ENCODE results near the gene ECHDC1.
A peak's percentile ranks its signal among the peaks of the same experiment; 100 is the strongest.

Gene ECHDC1

GRCh38 chr6:127381384-127381783 lies 38.0 kb upstream of the ECHDC1 start:
- no peaks in the 10 kb centered on the region for H3K4me1 ChIP-seq (ENCODE audit: control insufficient read depth, insufficient read depth, low read depth, low read length)
- H2AFZ ChIP-seq (ENCODE audit: low read depth, low read length) = no peak overlapping the region
- H3K14ac ChIP-seq (ENCODE audit: low read length in 2 of 2) = no peak overlapping the region
- no peak overlapping the region for H3K18ac ChIP-seq (ENCODE audit: low read depth in 1 of 2, low read length in 2 of 2)
- no peak for DNase-seq
- 100% methylated on average over 3 of the region's 3 CpGs for WGBS
- H3K4ac ChIP-seq (ENCODE audit: low read depth in 1 of 2, low read length in 2 of 2) = no peak overlapping the region
- H3K36me3 ChIP-seq (ENCODE audit: control insufficient read depth in 1 of 2, insufficient read depth in 2 of 2, low read depth in 1 of 2, low read length in 2 of 2) = no peaks in the 10 kb centered on the region
- H2BK12ac ChIP-seq (ENCODE audit: low read length in 2 of 2) = no peak overlapping the region
- no peak overlapping the region for H3K4me3 ChIP-seq (ENCODE audit: insufficient read depth in 1 of 2, low read depth in 1 of 2, low read length in 2 of 2)
- H2BK5ac ChIP-seq (ENCODE audit: low read depth, low read length, poor library complexity, severe bottlenecking) = no peak overlapping the region
- H3K27ac ChIP-seq (ENCODE audit: low read length, poor library complexity, severe bottlenecking) = no peak overlapping the region
- no peak overlapping the region for H3K23ac ChIP-seq (ENCODE audit: low read length in 2 of 2)
- H4K8ac ChIP-seq (ENCODE audit: low read length) = no peak overlapping the region
- no peak overlapping the region for H2AK5ac ChIP-seq (ENCODE audit: low read length, severe bottlenecking)
- H3K9ac ChIP-seq (ENCODE audit: low read length) = no peak overlapping the region
- H3K79me1 ChIP-seq (replicated peaks; ENCODE audit: low read length, poor library complexity, severe bottlenecking) = no peaks in the 10 kb centered on the region
- no peaks in the 10 kb centered on the region for H3K9me3 ChIP-seq (ENCODE audit: control insufficient read depth, low read length)
- H2BK120ac ChIP-seq (ENCODE audit: low read depth, low read length) = no peak overlapping the region
- H4K91ac ChIP-seq (ENCODE audit: low read length) = no peak overlapping the region
- H3K27me3 ChIP-seq (ENCODE audit: control insufficient read depth in 1 of 2, insufficient read depth in 1 of 2, low read length in 2 of 2) = no peaks in the 10 kb centered on the region
- H3K4me2 ChIP-seq (ENCODE audit: low read length, poor library complexity, severe bottlenecking) = no peak overlapping the region
- H2BK15ac ChIP-seq (ENCODE audit: low read depth, poor library complexity, severe bottlenecking) = no peak overlapping the region

- H2AK5ac ChIP-seq (ENCODE audit: low read length, severe bottlenecking) = no peak overlapping the region
- H3K4me2 ChIP-seq (ENCODE audit: low read length, poor library complexity, severe bottlenecking) = no peak overlapping the region
- no peak overlapping the region for H3K18ac ChIP-seq (ENCODE audit: low read depth in 1 of 2, low read length in 2 of 2)
- 81% methylated on average over 2 of the region's 2 CpGs for WGBS
- no peak overlapping the region for H2BK5ac ChIP-seq (ENCODE audit: low read depth, low read length, poor library complexity, severe bottlenecking)
- no peak overlapping the region for H3K14ac ChIP-seq (ENCODE audit: low read length in 2 of 2)
- no peak overlapping the region for H2BK120ac ChIP-seq (ENCODE audit: low read depth, low read length)
- no peak overlapping the region for H3K4ac ChIP-seq (ENCODE audit: low read depth in 1 of 2, low read length in 2 of 2)
- peaks cover 2% of the 10 kb centered on the region for H3K79me1 ChIP-seq (replicated peaks; ENCODE audit: low read length, poor library complexity, severe bottlenecking)
- H3K27me3 ChIP-seq (ENCODE audit: control insufficient read depth in 1 of 2, insufficient read depth in 1 of 2, low read length in 2 of 2) = no peaks in the 10 kb centered on the region
- H2AFZ ChIP-seq (ENCODE audit: low read depth, low read length) = no peak overlapping the region
- no peak overlapping the region for H2BK15ac ChIP-seq (ENCODE audit: low read depth, poor library complexity, severe bottlenecking)
- H3K4me3 ChIP-seq (ENCODE audit: insufficient read depth in 1 of 2, low read depth in 1 of 2, low read length in 2 of 2) = no peak overlapping the region
- no peak overlapping the region for H2BK12ac ChIP-seq (ENCODE audit: low read length in 2 of 2)
- peaks cover 16% of the 10 kb centered on the region for H3K9me3 ChIP-seq (ENCODE audit: control insufficient read depth, low read length)
- no peak overlapping the region for H3K27ac ChIP-seq (ENCODE audit: low read length, poor library complexity, severe bottlenecking)
- H3K36me3 ChIP-seq (ENCODE audit: control insufficient read depth in 1 of 2, insufficient read depth in 2 of 2, low read depth in 1 of 2, low read length in 2 of 2) = no peaks in the 10 kb centered on the region
- H3K9ac ChIP-seq (ENCODE audit: low read length) = no peak overlapping the region
- no peaks in the 10 kb centered on the region for H3K4me1 ChIP-seq (ENCODE audit: control insufficient read depth, insufficient read depth, low read depth, low read length)
- no peak overlapping the region for H4K91ac ChIP-seq (ENCODE audit: low read length)
- H4K8ac ChIP-seq (ENCODE audit: low read length) = no peak overlapping the region
- DNase-seq = no peak
- H3K23ac ChIP-seq (ENCODE audit: low read length in 2 of 2) = no peak overlapping the region
Observed at GRCh38 chr6:127376685-127377084, 33.3 kb upstream of the ECHDC1 start.

- no peaks in the 10 kb centered on the region for H3K36me3 ChIP-seq (ENCODE audit: control insufficient read depth in 1 of 2, insufficient read depth in 2 of 2, low read depth in 1 of 2, low read length in 2 of 2)
- no peak overlapping the region for H2AK5ac ChIP-seq (ENCODE audit: low read length, severe bottlenecking)
- H3K23ac ChIP-seq (ENCODE audit: low read length in 2 of 2) = no peak overlapping the region
- no peak overlapping the region for H2AFZ ChIP-seq (ENCODE audit: low read depth, low read length)
- H2BK12ac ChIP-seq (ENCODE audit: low read length in 2 of 2) = no peak overlapping the region
- WGBS = no CpG with 5 or more reads among the region's 1 CpG
- no peaks in the 10 kb centered on the region for H3K27me3 ChIP-seq (ENCODE audit: control insufficient read depth in 1 of 2, insufficient read depth in 1 of 2, low read length in 2 of 2)
- peaks cover 2% of the 10 kb centered on the region for H3K4me1 ChIP-seq (ENCODE audit: control insufficient read depth, insufficient read depth, low read depth, low read length)
- no peak overlapping the region for H4K91ac ChIP-seq (ENCODE audit: low read length)
- H3K4me3 ChIP-seq (ENCODE audit: insufficient read depth in 1 of 2, low read depth in 1 of 2, low read length in 2 of 2) = peak overlapping the region in 1 of 2 experiments; percentile 13
- H2BK15ac ChIP-seq (ENCODE audit: low read depth, poor library complexity, severe bottlenecking) = no peak overlapping the region
- H3K4me2 ChIP-seq (ENCODE audit: low read length, poor library complexity, severe bottlenecking) = no peak overlapping the region
- no peak overlapping the region for H2BK5ac ChIP-seq (ENCODE audit: low read depth, low read length, poor library complexity, severe bottlenecking)
- no peak overlapping the region for H3K4ac ChIP-seq (ENCODE audit: low read depth in 1 of 2, low read length in 2 of 2)
- H3K14ac ChIP-seq (ENCODE audit: low read length in 2 of 2) = no peak overlapping the region
- H3K18ac ChIP-seq (ENCODE audit: low read depth in 1 of 2, low read length in 2 of 2) = no peak overlapping the region
- no peak overlapping the region for H3K27ac ChIP-seq (ENCODE audit: low read length, poor library complexity, severe bottlenecking)
- H4K8ac ChIP-seq (ENCODE audit: low read length) = no peak overlapping the region
- peak overlapping the region; percentile 71 for H3K9ac ChIP-seq (ENCODE audit: low read length)
- peaks cover 22% of the 10 kb centered on the region for H3K9me3 ChIP-seq (ENCODE audit: control insufficient read depth, low read length)
- no peak overlapping the region for H2BK120ac ChIP-seq (ENCODE audit: low read depth, low read length)
- peaks cover 1% of the 10 kb centered on the region for H3K79me1 ChIP-seq (replicated peaks; ENCODE audit: low read length, poor library complexity, severe bottlenecking)
- DNase-seq = peak; percentile 10
Observed at GRCh38 chr6:127367023-127367375, 23.6 kb upstream of the ECHDC1 start.

GRCh38 chr6:127366282-127367022 lies 23.0 kb upstream of the ECHDC1 start:
- H2BK12ac ChIP-seq (ENCODE audit: low read length in 2 of 2) = peak overlapping the region in 1 of 2 experiments; percentile 54
- H4K8ac ChIP-seq (ENCODE audit: low read length) = peak overlapping the region; percentile 58
- H3K27ac ChIP-seq (ENCODE audit: low read length, poor library complexity, severe bottlenecking) = peak overlapping the region; percentile 68
- no peak overlapping the region for H2BK5ac ChIP-seq (ENCODE audit: low read depth, low read length, poor library complexity, severe bottlenecking)
- DNase-seq = peak; percentile 92
- H3K36me3 ChIP-seq (ENCODE audit: control insufficient read depth in 1 of 2, insufficient read depth in 2 of 2, low read depth in 1 of 2, low read length in 2 of 2) = no peaks in the 10 kb centered on the region
- H2AFZ ChIP-seq (ENCODE audit: low read depth, low read length) = peak overlapping the region; percentile 64
- H3K18ac ChIP-seq (ENCODE audit: low read depth in 1 of 2, low read length in 2 of 2) = peak overlapping the region in 1 of 2 experiments; percentile 81
- H4K91ac ChIP-seq (ENCODE audit: low read length) = no peak overlapping the region
- H3K4me3 ChIP-seq (ENCODE audit: insufficient read depth in 1 of 2, low read depth in 1 of 2, low read length in 2 of 2) = peak overlapping the region in 1 of 2 experiments; percentile 13
- H3K23ac ChIP-seq (ENCODE audit: low read length in 2 of 2) = peak overlapping the region in 1 of 2 experiments; percentile 59
- H3K4me2 ChIP-seq (ENCODE audit: low read length, poor library complexity, severe bottlenecking) = no peak overlapping the region
- peaks cover 2% of the 10 kb centered on the region for H3K4me1 ChIP-seq (ENCODE audit: control insufficient read depth, insufficient read depth, low read depth, low read length)
- peak overlapping the region in 1 of 2 experiments; percentile 17 for H3K4ac ChIP-seq (ENCODE audit: low read depth in 1 of 2, low read length in 2 of 2)
- peak overlapping the region; percentile 71 for H3K9ac ChIP-seq (ENCODE audit: low read length)
- no peak overlapping the region for H2AK5ac ChIP-seq (ENCODE audit: low read length, severe bottlenecking)
- WGBS = 6% methylated on average over 5 of the region's 5 CpGs
- H3K27me3 ChIP-seq (ENCODE audit: control insufficient read depth in 1 of 2, insufficient read depth in 1 of 2, low read length in 2 of 2) = no peaks in the 10 kb centered on the region
- peaks cover 1% of the 10 kb centered on the region for H3K79me1 ChIP-seq (replicated peaks; ENCODE audit: low read length, poor library complexity, severe bottlenecking)
- peaks cover 17% of the 10 kb centered on the region for H3K9me3 ChIP-seq (ENCODE audit: control insufficient read depth, low read length)
- peak overlapping the region; percentile 3 for H2BK120ac ChIP-seq (ENCODE audit: low read depth, low read length)
- no peak overlapping the region for H2BK15ac ChIP-seq (ENCODE audit: low read depth, poor library complexity, severe bottlenecking)
- peak overlapping the region in 1 of 2 experiments; percentile 7 for H3K14ac ChIP-seq (ENCODE audit: low read length in 2 of 2)
